GM12878 (cell line): ENCODE results near the gene PGLYRP1. TPM values are rescaled to one million over a fixed set of nuclear protein-coding genes. Genes with fewer than 3 reads are reported as not detected.

Source experiments
- BACH1 ChIP-seq: fragments of 450-650 bp; IDR thresholded peaks from 2 replicates; pipeline ENCODE4 v1.6.1; 2017; ENCODE audit warnings: mild to moderate bottlenecking, borderline replicate concordance
- CHD4 ChIP-seq: fragments of 200-600 bp; sonication (generic); IDR thresholded peaks from 2 replicates; pipeline ENCODE4 v1.6.1; 2016; ENCODE audit warnings: mild to moderate bottlenecking
- HDAC6 ChIP-seq: fragments of 200-600 bp; sonication (generic); IDR thresholded peaks from one replicate; pipeline ENCODE4 v1.8.0; 2017; ENCODE audit warnings: antibody characterized with exemption; ENCODE audit not compliant: unreplicated experiment
- STAT1 ChIP-seq: fragments of 450-650 bp; conservative IDR thresholded peaks from 2 replicates; pipeline ENCODE4 v1.6.1; 2014; ENCODE audit warnings: antibody characterized with exemption, mild to moderate bottlenecking
- SUPT20H ChIP-seq: IDR thresholded peaks from 2 replicates; pipeline ENCODE4 v1.6.1; 2011; ENCODE audit warnings: low read depth, mild to moderate bottlenecking, low read length, moderate library complexity, borderline replicate concordance; ENCODE audit not compliant: control insufficient read depth
- ZBED1 ChIP-seq: IDR thresholded peaks from 2 replicates; pipeline ENCODE4 v1.6.1; 2016; ENCODE audit warnings: borderline replicate concordance
- polyA plus RNA-seq, 11 experiments: library from polyadenylated mRNA; depleted of rRNA in 4 of 11; unstranded in 6 of 11; stranded (reverse) in 5 of 11; fragments of >200 nt; fragmentation: Nextera tagmentation in 4 of 11; fragmentation: Illumina TruSeq in 1 of 11; extraction: Ambion mirVana in 4 of 11; extraction: Trizol in 1 of 11; gene quantifications; 1 replicate in 1 of 11; 2 replicates in 10 of 11; pipeline versions ENCODE4 v1.2.1 to v1.2.3, GENCODE V29; 2011 to 2016; ENCODE audit warnings: inconsistent platforms in 2 of 11, missing spikeins in 2 of 11, low read depth in 1 of 11
- total RNA-seq, 4 experiments: library from RNA; depleted of rRNA in 3 of 4; stranded (reverse); fragments of >200 nt in 3 of 4; fragmentation: Illumina TruSeq in 1 of 4; extraction: Trizol in 1 of 4; gene quantifications; 2 replicates each; pipeline versions ENCODE4 v1.2.1 to v1.2.3, GENCODE V29; 2013 to 2021
- TF ChIP-seq, protein P1 (sequence below): fragments of 450-650 bp; IDR thresholded peaks from 2 replicates; pipeline ENCODE4 v1.6.1; 2016; ENCODE audit warnings: mild to moderate bottlenecking
- TF ChIP-seq, protein P2 (sequence below), 3 experiments: IDR thresholded peaks in 2 of 3; conservative IDR thresholded peaks in 1 of 3; 2 replicates each; pipeline ENCODE4 v1.5.1; 2011; ENCODE audit warnings: low read depth in 3 of 3, low read length in 3 of 3, mild to moderate bottlenecking in 3 of 3, control low read depth in 2 of 3, moderate library complexity in 2 of 3, inconsistent platforms in 1 of 3, mixed read lengths in 1 of 3; ENCODE audit not compliant: control insufficient read depth in 2 of 3, insufficient read depth in 1 of 3; ENCODE audit errors: extremely low read depth in 1 of 3
- TF ChIP-seq, protein P3 (sequence below): fragments of 450-650 bp; IDR thresholded peaks from 2 replicates; pipeline ENCODE4 v1.6.1; 2018; ENCODE audit warnings: borderline replicate concordance, mild to moderate bottlenecking; ENCODE audit not compliant: partially characterized antibody
- TF ChIP-seq, protein P4 (sequence below): IDR thresholded peaks from 2 replicates; pipeline ENCODE4 v1.6.1; 2012; ENCODE audit warnings: low read depth, low read length, improper control_type of control experiment
- TF ChIP-seq, protein P5 (sequence below): IDR thresholded peaks from 2 replicates; pipeline ENCODE4 v1.6.1; 2011; ENCODE audit warnings: borderline replicate concordance, low read depth, mild to moderate bottlenecking, moderate library complexity, low read length; ENCODE audit not compliant: insufficient read depth, poor library complexity, severe bottlenecking

The PGLYRP1 gene
- total and polyA plus RNA-seq, 10 of the 15 experiments (the other 5 are each of a cell fraction or from before 2014, with no cell fraction given) = 0.30 TPM; not detected in 9

DNA sequence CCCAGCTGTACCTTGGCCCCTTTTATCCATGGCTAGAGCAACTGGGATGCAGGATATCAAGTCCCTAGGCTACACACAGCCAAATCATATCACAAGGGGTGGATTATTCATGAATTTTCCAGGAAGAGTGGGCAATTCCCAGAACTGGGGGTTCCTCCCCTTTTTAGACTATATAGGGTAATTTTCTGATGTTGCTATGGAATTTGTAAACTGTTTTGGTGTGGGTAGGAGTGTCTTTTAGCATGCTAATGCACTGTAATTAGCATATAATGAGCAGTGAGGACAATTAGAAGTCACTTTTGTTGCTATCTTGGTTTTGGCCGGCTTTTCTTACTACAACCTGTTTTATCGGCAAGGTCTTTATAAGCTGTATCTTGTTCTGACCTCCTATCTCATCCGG lies 35.9 kb upstream of the PGLYRP1 start (continued):
- TF ChIP-seq, protein P1, sequence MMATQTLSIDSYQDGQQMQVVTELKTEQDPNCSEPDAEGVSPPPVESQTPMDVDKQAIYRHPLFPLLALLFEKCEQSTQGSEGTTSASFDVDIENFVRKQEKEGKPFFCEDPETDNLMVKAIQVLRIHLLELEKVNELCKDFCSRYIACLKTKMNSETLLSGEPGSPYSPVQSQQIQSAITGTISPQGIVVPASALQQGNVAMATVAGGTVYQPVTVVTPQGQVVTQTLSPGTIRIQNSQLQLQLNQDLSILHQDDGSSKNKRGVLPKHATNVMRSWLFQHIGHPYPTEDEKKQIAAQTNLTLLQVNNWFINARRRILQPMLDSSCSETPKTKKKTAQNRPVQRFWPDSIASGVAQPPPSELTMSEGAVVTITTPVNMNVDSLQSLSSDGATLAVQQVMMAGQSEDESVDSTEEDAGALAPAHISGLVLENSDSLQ = no peak
- TF ChIP-seq, protein P2, sequence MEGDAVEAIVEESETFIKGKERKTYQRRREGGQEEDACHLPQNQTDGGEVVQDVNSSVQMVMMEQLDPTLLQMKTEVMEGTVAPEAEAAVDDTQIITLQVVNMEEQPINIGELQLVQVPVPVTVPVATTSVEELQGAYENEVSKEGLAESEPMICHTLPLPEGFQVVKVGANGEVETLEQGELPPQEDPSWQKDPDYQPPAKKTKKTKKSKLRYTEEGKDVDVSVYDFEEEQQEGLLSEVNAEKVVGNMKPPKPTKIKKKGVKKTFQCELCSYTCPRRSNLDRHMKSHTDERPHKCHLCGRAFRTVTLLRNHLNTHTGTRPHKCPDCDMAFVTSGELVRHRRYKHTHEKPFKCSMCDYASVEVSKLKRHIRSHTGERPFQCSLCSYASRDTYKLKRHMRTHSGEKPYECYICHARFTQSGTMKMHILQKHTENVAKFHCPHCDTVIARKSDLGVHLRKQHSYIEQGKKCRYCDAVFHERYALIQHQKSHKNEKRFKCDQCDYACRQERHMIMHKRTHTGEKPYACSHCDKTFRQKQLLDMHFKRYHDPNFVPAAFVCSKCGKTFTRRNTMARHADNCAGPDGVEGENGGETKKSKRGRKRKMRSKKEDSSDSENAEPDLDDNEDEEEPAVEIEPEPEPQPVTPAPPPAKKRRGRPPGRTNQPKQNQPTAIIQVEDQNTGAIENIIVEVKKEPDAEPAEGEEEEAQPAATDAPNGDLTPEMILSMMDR (IDR thresholded peaks at IDR 0.05 in 2 of 3, conservative IDR thresholded peaks at IDR 0.05 in 1 of 3; ENCODE audit: control insufficient read depth in 2 of 3, extremely low read depth in 1 of 3, insufficient read depth in 1 of 3, low read depth in 3 of 3, low read length in 3 of 3) = no peak
- TF ChIP-seq STAT1 (no peak), CHD4 (no peak), HDAC6 (no peak), SUPT20H (no peak), ZBED1 (no peak), BACH1 (no peak)
- TF ChIP-seq, protein P3, sequence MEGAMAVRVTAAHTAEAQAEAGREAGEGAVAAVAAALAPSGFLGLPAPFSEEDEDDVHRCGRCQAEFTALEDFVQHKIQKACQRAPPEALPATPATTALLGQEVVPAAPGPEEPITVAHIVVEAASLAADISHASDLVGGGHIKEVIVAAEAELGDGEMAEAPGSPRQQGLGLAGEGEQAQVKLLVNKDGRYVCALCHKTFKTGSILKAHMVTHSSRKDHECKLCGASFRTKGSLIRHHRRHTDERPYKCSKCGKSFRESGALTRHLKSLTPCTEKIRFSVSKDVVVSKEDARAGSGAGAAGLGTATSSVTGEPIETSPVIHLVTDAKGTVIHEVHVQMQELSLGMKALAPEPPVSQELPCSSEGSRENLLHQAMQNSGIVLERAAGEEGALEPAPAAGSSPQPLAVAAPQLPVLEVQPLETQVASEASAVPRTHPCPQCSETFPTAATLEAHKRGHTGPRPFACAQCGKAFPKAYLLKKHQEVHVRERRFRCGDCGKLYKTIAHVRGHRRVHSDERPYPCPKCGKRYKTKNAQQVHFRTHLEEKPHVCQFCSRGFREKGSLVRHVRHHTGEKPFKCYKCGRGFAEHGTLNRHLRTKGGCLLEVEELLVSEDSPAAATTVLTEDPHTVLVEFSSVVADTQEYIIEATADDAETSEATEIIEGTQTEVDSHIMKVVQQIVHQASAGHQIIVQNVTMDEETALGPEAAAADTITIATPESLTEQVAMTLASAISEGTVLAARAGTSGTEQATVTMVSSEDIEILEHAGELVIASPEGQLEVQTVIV = no peak
- TF ChIP-seq, protein P4, sequence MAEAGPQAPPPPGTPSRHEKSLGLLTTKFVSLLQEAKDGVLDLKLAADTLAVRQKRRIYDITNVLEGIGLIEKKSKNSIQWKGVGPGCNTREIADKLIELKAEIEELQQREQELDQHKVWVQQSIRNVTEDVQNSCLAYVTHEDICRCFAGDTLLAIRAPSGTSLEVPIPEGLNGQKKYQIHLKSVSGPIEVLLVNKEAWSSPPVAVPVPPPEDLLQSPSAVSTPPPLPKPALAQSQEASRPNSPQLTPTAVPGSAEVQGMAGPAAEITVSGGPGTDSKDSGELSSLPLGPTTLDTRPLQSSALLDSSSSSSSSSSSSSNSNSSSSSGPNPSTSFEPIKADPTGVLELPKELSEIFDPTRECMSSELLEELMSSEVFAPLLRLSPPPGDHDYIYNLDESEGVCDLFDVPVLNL = no peak
- TF ChIP-seq, protein P5, sequence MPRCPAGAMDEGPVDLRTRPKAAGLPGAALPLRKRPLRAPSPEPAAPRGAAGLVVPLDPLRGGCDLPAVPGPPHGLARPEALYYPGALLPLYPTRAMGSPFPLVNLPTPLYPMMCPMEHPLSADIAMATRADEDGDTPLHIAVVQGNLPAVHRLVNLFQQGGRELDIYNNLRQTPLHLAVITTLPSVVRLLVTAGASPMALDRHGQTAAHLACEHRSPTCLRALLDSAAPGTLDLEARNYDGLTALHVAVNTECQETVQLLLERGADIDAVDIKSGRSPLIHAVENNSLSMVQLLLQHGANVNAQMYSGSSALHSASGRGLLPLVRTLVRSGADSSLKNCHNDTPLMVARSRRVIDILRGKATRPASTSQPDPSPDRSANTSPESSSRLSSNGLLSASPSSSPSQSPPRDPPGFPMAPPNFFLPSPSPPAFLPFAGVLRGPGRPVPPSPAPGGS = no peak
